GM19238 (cell line): Measurements from ENCODE around the gene ST3GAL4.
"Not testable (repeated sequence)": the region's sequence is repeated elsewhere in the genome, so short reads cannot be mapped to it uniquely, and the experiment has no call there.

Experiments used
- DNase-seq: peaks from one replicate; pipeline ENCODE4 v3.0.0; 2011; ENCODE audit warnings: low spot score; ENCODE audit not compliant: insufficient read length

Gene ST3GAL4, protein sequence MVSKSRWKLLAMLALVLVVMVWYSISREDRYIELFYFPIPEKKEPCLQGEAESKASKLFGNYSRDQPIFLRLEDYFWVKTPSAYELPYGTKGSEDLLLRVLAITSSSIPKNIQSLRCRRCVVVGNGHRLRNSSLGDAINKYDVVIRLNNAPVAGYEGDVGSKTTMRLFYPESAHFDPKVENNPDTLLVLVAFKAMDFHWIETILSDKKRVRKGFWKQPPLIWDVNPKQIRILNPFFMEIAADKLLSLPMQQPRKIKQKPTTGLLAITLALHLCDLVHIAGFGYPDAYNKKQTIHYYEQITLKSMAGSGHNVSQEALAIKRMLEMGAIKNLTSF

GRCh38 chr11:126355324-126355925 lies at the start of gene ST3GAL4:
Gene ST3GAL4, plus strand, starts transcription at chr11:126355686. Its CDS starts 50,470 bp downstream, at chr11:126406156.
- peak; percentile 89 for DNase-seq

GRCh38 chr11:126305699-126306098 lies 49.8 kb upstream of the ST3GAL4 start:
- DNase-seq, result peak; percentile 58

DNA sequence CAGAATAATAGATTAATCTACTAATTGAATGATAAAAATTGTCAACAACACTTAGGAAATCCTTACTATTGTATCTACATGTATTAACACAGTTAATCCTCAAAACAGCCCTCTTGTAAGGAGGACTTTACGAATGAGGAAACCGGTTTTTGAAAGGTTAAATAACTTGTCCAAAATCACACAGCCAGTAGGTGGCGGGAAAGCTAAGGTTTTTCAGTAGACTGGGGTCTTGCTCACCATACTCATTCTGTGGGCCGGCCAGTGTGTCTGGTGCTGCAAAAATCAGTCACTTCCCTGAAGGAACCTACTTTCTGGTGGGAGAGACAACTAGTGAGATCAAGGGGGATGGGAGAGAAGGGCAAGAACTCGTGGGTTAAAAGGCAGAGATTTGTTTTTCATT lies 47.8 kb upstream of the ST3GAL4 start:
- DNase-seq, result no peak

- DNase-seq, result no peak
These were observed 47.2 kb upstream of the ST3GAL4 start for GRCh38 chr11:126308271-126308671.

- not testable (repeated sequence) for DNase-seq
These were observed 46.7 kb upstream of the ST3GAL4 start for GRCh38 chr11:126308771-126309170.

- DNase-seq, result no peak
These were observed 45.1 kb upstream of the ST3GAL4 start for GRCh38 chr11:126310200-126310991.

DNA sequence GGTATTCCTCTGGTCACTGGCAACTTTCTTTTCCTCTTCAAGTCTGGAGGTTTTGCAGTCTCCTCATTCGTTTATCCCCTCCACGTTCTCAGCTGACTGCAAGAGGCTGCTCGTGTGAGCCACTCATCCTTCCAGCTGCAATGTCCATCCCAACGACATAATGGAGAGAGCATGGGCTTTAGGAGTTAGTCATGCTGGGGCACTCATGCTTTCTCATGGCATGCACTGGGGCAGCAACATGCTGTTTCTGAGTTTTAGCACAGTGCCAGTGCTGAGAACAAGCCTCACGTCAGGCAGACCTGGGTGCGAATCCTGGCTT lies 44.5 kb upstream of the ST3GAL4 start:
- no peak for DNase-seq

GRCh38 chr11:126311401-126312291 lies 43.8 kb upstream of the ST3GAL4 start:
- peak; percentile 19 for DNase-seq

DNA sequence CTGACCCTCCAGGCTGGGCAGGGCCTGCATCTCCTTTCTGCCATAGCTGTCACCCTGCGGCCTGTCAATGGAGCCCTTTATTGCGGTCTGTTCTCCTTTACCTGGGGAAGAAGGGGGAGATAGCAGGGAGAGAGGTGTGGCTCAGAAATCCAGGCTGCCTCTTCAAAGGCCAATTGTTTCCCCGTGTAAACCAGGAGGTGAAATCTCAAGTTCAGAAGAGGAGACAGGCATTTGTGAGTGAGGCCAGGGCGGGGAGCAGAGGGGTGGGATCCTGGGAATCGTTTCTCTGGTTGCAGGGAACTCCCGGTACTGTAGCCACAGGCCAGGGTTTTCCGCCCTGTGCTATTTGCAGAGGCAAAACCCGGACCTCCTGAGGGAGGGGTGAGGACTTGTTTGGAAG lies 42.5 kb upstream of the ST3GAL4 start:
- DNase-seq, result no peak

GRCh38 chr11:126313826-126314225 lies 41.7 kb upstream of the ST3GAL4 start:
- no peak for DNase-seq

DNA sequence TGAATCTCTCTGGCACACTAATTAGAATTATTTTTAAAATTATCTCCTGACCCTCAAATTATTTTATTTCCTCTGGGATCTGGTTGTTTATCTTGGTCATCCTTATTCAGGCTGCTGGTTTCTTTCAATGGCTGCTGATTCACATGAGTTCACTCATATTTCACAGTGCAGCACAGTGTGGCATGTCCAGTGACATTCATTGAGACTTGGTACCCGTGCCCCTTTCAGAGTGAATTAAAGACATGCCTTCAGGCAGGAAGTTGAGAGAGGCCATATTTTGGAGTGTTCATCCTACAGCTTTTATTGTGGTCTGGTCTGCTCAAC lies 38.1 kb upstream of the ST3GAL4 start:
- DNase-seq, result no peak

- no peak for DNase-seq
These were observed 37.5 kb upstream of the ST3GAL4 start for GRCh38 chr11:126317756-126318573.

DNA sequence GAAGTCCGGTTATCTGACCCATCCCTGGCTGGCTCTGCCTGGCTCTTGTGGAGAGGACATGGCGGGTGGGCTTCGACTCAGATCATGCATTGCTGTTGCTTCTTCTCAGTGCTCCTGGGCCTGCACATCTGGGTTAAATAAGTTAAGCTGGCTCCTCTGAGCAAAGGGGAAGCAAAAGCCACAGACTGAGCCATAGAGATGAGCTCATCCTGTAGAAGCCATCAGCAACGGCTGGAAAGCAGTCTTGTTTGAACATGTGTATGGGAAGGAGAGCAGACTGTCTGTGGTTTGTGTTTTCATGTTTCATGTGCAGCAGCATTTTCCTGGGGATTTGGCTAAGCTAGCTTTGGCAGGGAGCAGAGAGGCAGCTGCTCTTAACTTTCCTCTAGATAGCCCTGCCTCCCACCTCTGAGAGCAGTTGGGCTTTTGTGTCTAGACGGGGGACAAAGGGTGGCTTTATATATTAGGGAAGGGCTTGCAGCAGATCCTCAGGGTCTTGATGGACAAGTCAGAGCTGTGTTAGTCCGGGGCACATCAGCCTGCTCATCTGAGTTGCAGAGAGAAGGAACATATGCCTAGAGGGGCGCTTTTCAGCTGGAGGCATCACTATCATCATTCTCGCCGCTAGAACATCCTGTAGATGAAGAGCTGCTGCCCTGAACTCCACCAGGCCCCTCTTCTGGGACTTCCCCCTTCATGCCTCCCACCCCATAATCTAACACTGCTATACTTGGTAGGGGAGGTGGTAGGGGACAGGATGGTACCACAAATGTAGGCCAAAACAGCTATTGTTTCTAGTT lies 36.7 kb upstream of the ST3GAL4 start:
- no peak for DNase-seq

- DNase-seq, result no peak
These were observed 36.1 kb upstream of the ST3GAL4 start for GRCh38 chr11:126319374-126319740.

DNA sequence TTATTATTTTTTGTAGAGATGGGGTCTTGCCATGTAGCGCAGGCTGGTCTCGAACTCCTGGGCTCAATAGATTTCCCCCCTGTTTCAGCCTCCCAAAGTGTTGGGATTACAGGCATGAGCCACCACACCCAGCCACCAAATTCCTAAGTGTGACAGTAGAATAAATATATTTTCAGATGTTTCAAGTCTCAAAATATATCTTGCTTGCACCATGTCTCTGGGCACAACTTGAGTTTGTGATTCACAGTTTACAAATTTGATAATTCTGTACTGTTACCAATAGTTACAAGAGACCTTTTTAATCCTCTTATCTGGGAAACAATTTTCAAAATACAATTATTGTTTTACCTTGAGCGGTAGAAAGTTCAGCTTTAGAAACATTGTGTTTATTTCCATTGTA lies 32.5 kb upstream of the ST3GAL4 start:
- DNase-seq, result no peak

- DNase-seq, result no peak
These were observed 28.0 kb upstream of the ST3GAL4 start for GRCh38 chr11:126327281-126328000.

GRCh38 chr11:126328001-126328390 lies 27.5 kb upstream of the ST3GAL4 start:
- no peak for DNase-seq

- DNase-seq, result no peak
These were observed 27.0 kb upstream of the ST3GAL4 start for GRCh38 chr11:126328444-126328843.

GRCh38 chr11:126328938-126329643 lies 26.4 kb upstream of the ST3GAL4 start:
- no peak for DNase-seq
